SHP77 treated with DMSO at 0.1 percent for 48 hours (cell line): ENCODE results near the gene NGB.
"Not testable (repeated sequence)": the region's sequence is repeated elsewhere in the genome, so short reads cannot be mapped to it uniquely, and the experiment has no call there.

Experiments used
- DNase-seq: peaks from one replicate; lab custom pipeline; 2025; lab: John Stamatoyannopoulos, UW

Gene NGB

GRCh38 chr14:77296155-77296554 is 25.1 kb upstream of the NGB start:
- DNase-seq: no peak

GRCh38 chr14:77290705-77291104 is 19.7 kb upstream of the NGB start:
- no peak for DNase-seq

- no peak for DNase-seq
Measured at GRCh38 chr14:77286576-77286975, 15.6 kb upstream of the NGB start.

- DNase-seq: no peak
Measured at GRCh38 chr14:77284466-77284865, 13.5 kb upstream of the NGB start.

- DNase-seq: no peak
Measured at GRCh38 chr14:77284066-77284465, 13.1 kb upstream of the NGB start.

GRCh38 chr14:77281852-77282410 is 10.9 kb upstream of the NGB start:
- no peak for DNase-seq

GRCh38 chr14:77280921-77281320 is 9.9 kb upstream of the NGB start:
- DNase-seq: not testable (repeated sequence)

GRCh38 chr14:77279719-77280118 is 8.7 kb upstream of the NGB start:
- DNase-seq: no peak

GRCh38 chr14:77278461-77279230 is 7.6 kb upstream of the NGB start:
- DNase-seq: no peak

GRCh38 chr14:77276959-77277358 is 6.0 kb upstream of the NGB start:
- no peak for DNase-seq

GRCh38 chr14:77276295-77276935 is 5.4 kb upstream of the NGB start:
- no peak for DNase-seq

GRCh38 chr14:77275601-77276017 is 4.6 kb upstream of the NGB start:
- no peak for DNase-seq

- DNase-seq: no peak
Measured at GRCh38 chr14:77275041-77275580, 4.1 kb upstream of the NGB start.

- DNase-seq: no peak
Measured at GRCh38 chr14:77273796-77274195, 2.8 kb upstream of the NGB start.

- no peak for DNase-seq
Measured at GRCh38 chr14:77272261-77272660, 1.3 kb upstream of the NGB start.

GRCh38 chr14:77270361-77271112 is 469 bp downstream of the NGB start:
- no peak for DNase-seq

GRCh38 chr14:77268989-77269600 is 1.9 kb downstream of the NGB start:
- DNase-seq: peak; percentile 65

GRCh38 chr14:77267937-77268699 is 2.9 kb downstream of the NGB start:
- DNase-seq: no peak

GRCh38 chr14:77266336-77266735 is 4.7 kb downstream of the NGB start:
- no peak for DNase-seq

- no peak for DNase-seq
Measured at GRCh38 chr14:77265561-77266335, 5.3 kb downstream of the NGB start.

GRCh38 chr14:77265187-77265515 is 5.9 kb downstream of the NGB start:
- DNase-seq: no peak
